CD4-positive, alpha-beta T cell treated with Interleukin-15 for 4 hours (primary cell): Measurements from ENCODE around the gene MATN3.
"Not testable (repeated sequence)": the region's sequence is repeated elsewhere in the genome, so short reads cannot be mapped to it uniquely, and the experiment has no call there.

Source experiments
- DNase-seq: peaks from one replicate; pipeline ENCODE4 v3.0.0-alpha.2; 2020; ENCODE audit warnings: low spot score

Gene MATN3

DNA sequence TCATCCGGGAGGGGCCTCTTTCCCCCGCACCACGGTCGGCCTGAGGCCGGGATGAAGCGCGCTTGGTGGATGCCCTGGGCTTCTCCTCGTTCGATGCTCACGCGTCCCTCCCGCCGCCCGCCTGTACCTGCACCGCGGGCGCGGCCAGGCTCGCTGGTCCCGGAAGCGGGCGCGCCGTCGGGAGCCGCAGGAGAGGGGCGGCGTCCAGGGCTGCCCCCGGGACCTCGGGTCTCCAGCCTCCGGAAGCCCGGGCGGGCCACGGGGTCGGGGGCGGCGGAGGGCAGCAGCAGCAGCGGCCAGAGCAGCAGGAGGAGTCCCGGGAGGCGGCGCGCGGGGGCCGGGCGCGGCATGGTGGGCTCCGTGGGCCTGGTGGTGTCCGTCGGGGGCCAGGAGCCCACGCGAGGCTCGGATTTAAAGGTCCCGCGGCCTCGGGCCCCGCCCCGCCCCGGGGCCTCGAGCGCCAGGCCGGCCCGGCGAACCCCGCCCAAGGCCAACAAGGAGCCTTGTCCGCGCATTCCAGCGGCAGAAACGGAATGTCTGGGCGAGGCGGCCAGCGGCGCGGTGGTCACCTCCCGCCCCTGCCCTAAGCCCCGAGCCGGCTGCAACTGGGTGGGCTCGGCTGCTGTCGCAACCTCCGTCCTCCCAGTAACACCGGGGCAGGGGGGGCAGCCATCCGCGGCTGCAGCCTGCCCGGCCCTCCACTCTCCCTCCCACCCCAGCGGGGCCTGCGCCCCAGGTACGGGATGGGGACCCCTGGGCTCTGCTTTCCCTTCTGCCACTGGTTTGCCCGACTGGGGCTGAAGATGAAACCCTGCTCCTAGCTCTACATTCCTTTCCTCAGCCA is at the start of gene MATN3:
MATN3 (minus strand) TSS at position 387 of the 844 bp plus-strand sequence; CDS start at position 350, 37 bp downstream.
- no peak for DNase-seq

GRCh38 chr2:20061940-20062339 is 49.5 kb upstream of the MATN3 start:
- no peak for DNase-seq

- no peak for DNase-seq
These were observed 49.0 kb upstream of the MATN3 start for GRCh38 chr2:20061476-20061875.

DNA sequence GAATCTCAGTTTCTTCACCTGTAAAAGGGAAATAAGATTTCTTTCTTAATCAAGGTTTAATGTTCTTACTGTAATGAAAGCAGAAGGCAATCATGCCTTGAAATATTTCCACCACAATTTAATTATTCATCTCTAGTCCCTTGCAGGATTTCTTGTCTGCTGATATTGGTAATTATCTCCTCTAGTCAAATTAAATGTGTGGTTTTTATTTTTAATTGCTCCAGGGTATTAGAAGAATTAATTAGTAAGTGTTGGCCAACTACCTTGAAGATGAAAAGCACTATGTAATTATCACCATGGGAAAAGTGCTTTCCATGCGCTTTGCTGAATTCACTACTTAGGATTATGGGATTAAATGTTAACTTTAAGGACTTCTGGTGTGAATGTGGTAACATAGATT is 47.6 kb upstream of the MATN3 start:
- no peak for DNase-seq

DNA sequence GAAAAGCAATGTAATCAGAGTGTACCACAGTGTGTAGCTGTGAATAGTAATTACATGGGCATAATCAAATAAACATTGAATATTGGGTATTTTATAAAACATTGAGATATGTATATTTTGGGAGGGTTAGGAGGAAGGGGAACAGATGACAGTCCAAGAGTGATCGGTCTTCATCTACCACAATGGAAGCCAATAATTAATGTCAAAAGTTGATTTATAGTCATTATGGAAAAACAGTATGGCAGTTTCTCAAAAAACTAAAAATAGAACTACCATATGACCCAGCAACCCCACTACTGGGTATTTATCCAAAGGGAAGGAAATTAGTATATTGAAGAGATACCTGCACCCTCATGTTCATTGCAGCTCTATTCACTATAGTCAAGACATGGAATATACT is 44.8 kb upstream of the MATN3 start:
- DNase-seq: no peak

DNA sequence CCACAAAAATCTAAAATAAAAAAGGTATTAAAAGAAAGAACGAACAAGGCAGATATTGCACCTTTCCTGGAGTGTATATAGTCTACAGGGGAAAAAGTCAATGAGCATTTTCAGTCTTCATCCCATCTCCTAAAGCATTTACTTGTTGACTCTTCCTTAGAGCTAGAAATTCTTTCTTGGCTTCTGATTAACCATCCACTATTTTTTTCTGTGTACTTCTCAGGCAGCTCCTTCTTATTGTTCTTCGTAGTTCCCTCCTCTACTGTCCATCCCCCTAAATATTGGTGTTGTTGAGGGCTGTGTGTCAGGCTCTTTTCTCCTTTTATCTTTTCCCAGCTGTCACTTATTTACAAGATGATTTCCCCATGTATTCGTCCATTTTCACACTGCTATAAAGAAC is 42.5 kb upstream of the MATN3 start:
- no peak for DNase-seq

GRCh38 chr2:20054119-20054518 is 41.7 kb upstream of the MATN3 start:
- no peak for DNase-seq

DNA sequence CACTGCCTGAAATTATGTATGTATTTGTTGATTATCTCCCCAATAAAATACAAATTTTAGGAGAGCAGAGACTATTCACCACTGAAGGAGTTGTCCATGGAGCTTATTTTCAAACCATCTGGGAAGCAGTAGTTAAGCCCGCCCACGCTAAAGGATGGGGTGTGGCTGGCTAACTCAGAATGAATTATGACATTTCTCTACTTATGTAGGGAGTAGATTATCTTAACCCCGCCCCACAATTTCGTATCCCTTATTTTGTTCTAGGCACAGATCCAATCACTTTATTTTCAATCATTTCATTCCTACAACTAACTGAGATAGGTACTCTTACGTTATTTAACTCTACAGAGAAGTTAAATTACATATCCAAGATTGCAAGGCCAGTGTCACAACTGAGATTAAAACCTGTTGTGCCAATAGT is 40.4 kb upstream of the MATN3 start:
- DNase-seq: no peak

DNA sequence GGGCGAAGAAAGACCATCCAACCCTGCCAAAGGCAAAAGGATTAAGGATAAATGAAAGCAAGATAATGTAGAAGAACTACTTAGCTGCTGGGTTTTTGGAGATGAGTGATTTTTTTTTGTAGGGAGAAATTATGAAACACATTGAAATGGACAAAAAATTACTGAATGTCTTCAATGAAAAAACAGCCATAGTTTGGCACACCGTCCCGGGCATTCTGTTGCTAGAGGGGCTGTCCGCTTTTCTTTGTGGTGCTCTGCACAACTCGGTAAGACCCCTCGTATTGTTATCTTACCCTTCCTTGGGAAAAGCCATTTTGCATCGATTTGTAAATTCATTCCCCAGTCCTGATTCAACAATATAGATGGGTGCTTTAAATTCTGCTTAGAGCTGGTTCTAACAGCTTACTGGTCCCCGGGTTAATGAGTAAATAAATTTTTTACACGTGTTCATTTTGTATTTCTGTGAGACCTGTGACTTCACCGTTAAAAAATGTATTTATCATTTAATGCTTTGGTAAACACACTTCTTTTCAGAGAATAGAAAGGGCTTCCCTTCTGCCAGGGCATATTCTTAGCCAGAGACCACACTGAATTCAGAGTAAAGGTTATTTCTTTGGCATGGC is 39.9 kb upstream of the MATN3 start:
- no peak for DNase-seq

DNA sequence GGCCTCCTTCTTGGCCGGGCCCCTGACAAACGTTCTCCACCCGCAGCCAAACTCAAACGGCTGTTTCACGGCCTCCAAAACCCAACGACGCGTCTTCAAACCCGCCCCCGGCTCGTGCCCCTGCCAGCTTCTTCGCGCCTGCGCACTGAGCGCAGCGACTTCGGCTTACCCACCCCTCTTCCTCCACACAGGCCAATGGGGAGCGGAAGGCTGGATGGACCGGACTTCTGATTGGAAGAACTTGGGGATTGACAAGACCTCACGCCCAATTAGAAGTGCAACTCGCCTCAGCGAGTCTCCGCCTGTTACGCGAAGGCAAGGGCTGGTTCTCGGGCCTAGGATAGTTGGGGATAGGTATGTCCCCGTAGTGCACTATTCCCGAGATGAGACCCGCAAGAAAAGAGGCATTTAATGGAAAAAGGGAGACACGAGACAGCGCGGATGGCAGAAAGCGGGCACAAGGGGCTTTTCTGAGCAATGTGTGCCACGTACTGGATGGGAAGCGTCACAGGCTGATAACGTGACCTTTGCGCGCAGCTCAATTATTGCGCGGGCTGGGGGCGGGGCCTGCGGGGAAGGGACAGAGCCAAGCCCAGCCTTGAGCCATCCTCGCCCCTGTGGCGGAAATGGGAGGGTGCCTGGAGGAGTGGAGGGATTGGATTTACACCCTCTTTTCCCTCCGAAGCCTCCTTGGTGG is 39.2 kb upstream of the MATN3 start, which contains the start of gene LAPTM4A:
LAPTM4A (minus strand) TSS at position 97 of the 697 bp plus-strand sequence. CDS start 108 bp downstream, outside the sequence.
- DNase-seq: peak; percentile 98

GRCh38 chr2:20050646-20051531 is 38.4 kb upstream of the MATN3 start:
- peak; percentile 9 for DNase-seq

- DNase-seq: peak; percentile 45
These were observed 37.7 kb upstream of the MATN3 start for GRCh38 chr2:20050104-20050645.

DNA sequence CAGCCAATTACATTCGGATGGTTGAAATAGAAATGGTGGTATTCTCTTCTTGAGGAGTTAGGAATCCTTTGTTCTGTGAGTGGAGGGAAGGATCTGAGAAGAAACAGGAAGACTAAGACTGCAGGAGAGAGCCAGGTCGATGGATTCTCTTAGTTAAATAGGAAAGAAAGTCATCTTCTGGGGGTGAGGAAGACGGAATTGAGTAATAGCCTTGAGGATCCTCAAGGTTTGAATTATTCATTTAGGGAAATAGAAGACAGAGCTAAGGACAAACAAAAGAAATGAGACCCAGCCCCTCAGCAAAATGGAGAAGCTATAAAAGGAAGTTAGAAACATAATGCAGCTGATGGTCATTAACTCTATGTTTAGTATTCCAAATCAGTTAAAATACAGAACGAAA is 37.2 kb upstream of the MATN3 start:
- DNase-seq: no peak

- DNase-seq: no peak
These were observed 36.3 kb upstream of the MATN3 start for GRCh38 chr2:20048488-20049448.

- not testable (repeated sequence) for DNase-seq
These were observed 33.3 kb upstream of the MATN3 start for GRCh38 chr2:20045712-20046292.

DNA sequence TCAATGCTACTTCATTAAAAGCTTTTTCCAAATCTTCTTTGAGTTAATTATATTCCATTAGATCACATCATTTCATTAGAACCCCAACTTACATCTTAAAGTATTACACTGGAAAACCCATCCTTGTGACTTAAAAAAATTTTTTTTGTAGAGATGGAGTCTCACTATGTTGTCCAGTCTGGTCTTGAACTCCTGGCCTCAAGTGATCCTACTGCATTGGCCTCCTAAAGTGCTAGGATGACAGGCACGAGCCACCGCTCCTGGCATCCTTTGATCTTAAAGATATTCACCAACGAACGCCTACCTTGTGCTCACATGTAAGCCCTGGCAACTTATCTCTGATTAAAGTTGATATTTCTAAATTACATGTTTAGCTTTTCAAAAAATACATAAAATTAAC is 32.3 kb upstream of the MATN3 start:
- DNase-seq: no peak

- no peak for DNase-seq
These were observed 30.1 kb upstream of the MATN3 start for GRCh38 chr2:20042531-20042930.

DNA sequence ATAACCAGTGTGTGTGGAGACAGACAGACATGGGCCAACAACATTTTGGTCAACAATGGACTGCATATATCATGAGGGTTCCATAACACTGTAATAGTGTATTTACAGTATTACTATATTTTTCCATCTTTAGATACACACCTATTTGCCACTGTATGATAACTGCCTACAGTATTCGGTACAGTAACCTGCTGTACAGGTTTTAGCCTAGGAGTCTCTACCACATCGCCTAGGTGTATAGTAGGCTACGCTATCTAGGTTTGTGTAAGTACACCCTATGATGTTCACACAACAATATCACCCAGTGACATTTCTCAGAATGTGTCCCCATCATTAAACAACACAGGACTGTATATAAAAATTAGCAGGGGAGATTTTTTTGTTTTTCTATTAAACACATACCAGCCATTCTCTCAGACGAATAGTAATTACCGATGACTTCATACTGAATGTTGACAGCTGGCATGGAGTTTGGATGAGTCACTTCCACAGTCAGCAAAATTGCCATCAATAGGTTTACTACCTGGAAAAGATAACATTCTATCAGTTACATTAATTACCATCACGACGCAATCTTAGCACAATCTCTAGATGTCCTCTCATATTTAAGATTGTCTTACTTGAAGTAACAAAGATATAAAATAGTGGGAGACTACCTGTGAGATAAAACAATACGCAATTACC is 28.2 kb upstream of the MATN3 start:
- DNase-seq: no peak

DNA sequence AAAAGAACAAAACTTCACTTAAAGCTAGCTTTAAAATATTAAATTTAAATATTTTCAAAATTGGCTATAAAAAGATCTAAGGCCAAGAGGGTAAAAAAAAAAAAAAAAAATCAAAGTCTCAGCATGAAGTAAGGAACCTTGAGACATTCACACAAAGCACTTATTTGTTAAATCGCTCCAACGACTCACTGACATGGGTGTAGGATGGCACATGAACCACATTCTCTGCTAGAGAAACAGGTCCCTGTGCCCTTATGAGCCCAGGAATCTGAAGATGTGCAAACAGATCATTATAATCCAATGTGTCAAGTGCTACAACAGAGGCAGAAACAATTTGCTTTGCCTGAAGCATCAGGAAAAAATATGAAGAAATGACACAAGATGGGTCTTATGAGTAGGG is 25.2 kb upstream of the MATN3 start:
- DNase-seq: no peak
